Measurements from ENCODE around the gene GRIP1. TPM values are rescaled to one million over a fixed set of nuclear protein-coding genes. Genes with fewer than 3 reads are reported as not detected.

Gene GRIP1
- total RNA-seq, 4 donors from 2014 or later: 14.3 to 319 (median 20.6) TPM

GRCh38 chr12:66345956-66346355 lies 332.9 kb downstream of the GRIP1 start:
- H3K4me3 ChIP-seq: no peak overlapping the region
- peaks cover 28% of the 10 kb centered on the region for H3K36me3 ChIP-seq
- H3K9me3 ChIP-seq: peaks cover 14% of the 10 kb centered on the region
- H3K27me3 ChIP-seq: no peaks in the 10 kb centered on the region
- no peak for DNase-seq (ENCODE audit: low spot score in 2 of 2)
- no peak overlapping the region for H3K27ac ChIP-seq
- no peak for TF ChIP-seq POLR2AphosphoS5 (IDR thresholded peaks at IDR 0.05)
- no peak for TF ChIP-seq EP300 (IDR thresholded peaks at IDR 0.05)
- no peak for TF ChIP-seq POLR2A (IDR thresholded peaks at IDR 0.05)
- TF ChIP-seq, protein P1, sequence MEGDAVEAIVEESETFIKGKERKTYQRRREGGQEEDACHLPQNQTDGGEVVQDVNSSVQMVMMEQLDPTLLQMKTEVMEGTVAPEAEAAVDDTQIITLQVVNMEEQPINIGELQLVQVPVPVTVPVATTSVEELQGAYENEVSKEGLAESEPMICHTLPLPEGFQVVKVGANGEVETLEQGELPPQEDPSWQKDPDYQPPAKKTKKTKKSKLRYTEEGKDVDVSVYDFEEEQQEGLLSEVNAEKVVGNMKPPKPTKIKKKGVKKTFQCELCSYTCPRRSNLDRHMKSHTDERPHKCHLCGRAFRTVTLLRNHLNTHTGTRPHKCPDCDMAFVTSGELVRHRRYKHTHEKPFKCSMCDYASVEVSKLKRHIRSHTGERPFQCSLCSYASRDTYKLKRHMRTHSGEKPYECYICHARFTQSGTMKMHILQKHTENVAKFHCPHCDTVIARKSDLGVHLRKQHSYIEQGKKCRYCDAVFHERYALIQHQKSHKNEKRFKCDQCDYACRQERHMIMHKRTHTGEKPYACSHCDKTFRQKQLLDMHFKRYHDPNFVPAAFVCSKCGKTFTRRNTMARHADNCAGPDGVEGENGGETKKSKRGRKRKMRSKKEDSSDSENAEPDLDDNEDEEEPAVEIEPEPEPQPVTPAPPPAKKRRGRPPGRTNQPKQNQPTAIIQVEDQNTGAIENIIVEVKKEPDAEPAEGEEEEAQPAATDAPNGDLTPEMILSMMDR (IDR thresholded peaks at IDR 0.05): no peak
- H3K4me1 ChIP-seq: no peaks in the 10 kb centered on the region
- WGBS: 88% methylated on average over 2 of the region's 2 CpGs

DNA sequence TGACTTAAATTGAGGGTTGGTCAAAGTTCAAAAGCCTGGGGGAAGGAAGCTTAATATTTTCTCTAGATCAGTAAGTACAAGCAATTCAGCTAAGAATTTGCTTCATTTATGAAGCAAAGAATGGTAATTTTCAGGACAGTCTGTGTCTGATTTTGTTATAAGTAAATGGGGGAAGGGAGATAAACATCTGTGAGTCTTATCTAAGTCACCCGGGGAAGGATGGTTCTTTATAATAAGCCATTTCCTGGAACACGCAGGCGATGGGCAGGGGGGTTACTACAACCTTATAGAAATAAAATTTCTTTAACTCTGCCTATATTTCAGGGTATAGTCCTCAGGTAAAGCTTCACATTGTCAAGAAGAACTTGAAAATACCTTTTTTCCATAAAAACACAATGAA lies 333.7 kb downstream of the GRIP1 start:
- Histone ChIP-seq H3K27me3 (no peaks in the 10 kb centered on the region), H3K4me1 (no peaks in the 10 kb centered on the region), H3K27ac (no peak overlapping the region), H3K9me3 (peaks cover 14% of the 10 kb centered on the region), H3K4me3 (no peak overlapping the region), H3K36me3 (peaks cover 32% of the 10 kb centered on the region)
- TF ChIP-seq, protein P1 (IDR thresholded peaks at IDR 0.05): no peak
- TF ChIP-seq POLR2A (IDR thresholded peaks at IDR 0.05): no peak
- TF ChIP-seq EP300 (IDR thresholded peaks at IDR 0.05): no peak
- TF ChIP-seq POLR2AphosphoS5 (IDR thresholded peaks at IDR 0.05): no peak
- no peak for DNase-seq (ENCODE audit: low spot score in 2 of 2)
- WGBS: 67% methylated on average over 3 of the region's 3 CpGs

- 99% methylated on average over 4 of the region's 4 CpGs for WGBS
- Histone ChIP-seq H3K9me3 (peaks cover 14% of the 10 kb centered on the region), H3K4me1 (no peaks in the 10 kb centered on the region), H3K27ac (no peak overlapping the region), H3K4me3 (no peak overlapping the region), H3K36me3 (peaks cover 47% of the 10 kb centered on the region), H3K27me3 (no peaks in the 10 kb centered on the region)
- TF ChIP-seq EP300 (IDR thresholded peaks at IDR 0.05) (no peak), POLR2AphosphoS5 (IDR thresholded peaks at IDR 0.05) (no peak), POLR2A (IDR thresholded peaks at IDR 0.05) (no peak)
- TF ChIP-seq, protein P1 (IDR thresholded peaks at IDR 0.05): no peak
- no peak for DNase-seq (ENCODE audit: low spot score in 2 of 2)
These were observed 337.8 kb downstream of the GRIP1 start for GRCh38 chr12:66341126-66341525.

DNA sequence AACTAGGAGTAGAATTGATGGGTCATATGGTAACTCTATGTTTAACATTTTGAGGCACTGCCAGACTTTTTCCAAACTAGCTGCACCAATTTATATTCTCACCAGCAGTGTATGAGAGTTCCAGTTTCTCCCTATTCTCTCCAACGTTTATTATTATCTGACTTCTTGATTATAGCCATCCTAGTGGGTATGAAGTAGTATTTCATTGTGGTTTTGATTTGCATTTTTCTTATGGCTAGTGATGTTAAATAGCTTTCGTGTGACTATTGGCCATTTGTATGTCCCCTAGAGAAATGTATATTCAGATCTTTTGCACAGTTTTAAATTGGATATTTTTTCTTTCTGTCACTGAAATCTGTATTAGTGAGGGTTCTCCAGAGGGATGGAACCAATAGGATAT lies 338.7 kb downstream of the GRIP1 start:
- no peak for DNase-seq (ENCODE audit: low spot score in 2 of 2)

DNA sequence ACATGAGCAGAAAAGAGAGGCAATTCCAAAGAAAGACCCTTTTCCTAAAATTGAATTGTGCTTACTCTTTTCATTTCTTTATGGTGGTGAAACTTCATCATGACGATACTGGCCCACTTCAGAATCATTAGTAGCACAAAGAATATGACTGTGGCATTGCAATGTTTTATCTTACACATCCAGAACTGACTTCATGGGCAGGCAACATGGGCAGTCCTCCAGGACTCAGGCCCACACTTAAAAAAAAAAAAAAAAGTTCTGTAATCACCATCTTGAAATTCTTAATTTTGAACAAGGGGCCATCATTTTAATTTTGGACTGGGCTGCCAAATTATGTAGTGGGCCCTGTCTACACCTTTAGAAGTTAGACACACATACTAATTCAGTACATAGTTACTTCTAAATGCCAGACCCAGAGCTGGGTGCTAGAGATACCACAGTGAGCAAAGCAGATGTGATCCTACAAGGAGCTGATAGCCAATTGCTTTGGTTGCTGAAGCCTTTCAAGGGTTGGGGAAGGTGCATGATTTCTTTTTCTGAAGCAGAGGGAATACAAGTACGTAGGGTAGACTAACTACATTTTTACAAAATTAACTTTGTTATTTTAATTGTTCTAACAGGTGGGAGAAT lies 341.4 kb downstream of the GRIP1 start:
- Histone ChIP-seq H3K27ac (no peak overlapping the region), H3K4me1 (no peaks in the 10 kb centered on the region), H3K27me3 (no peaks in the 10 kb centered on the region), H3K36me3 (peaks cover 39% of the 10 kb centered on the region), H3K4me3 (no peak overlapping the region), H3K9me3 (peaks cover 5% of the 10 kb centered on the region)
- TF ChIP-seq, protein P1 (IDR thresholded peaks at IDR 0.05): no peak
- TF ChIP-seq EP300 (IDR thresholded peaks at IDR 0.05) (no peak), POLR2A (IDR thresholded peaks at IDR 0.05) (no peak), POLR2AphosphoS5 (IDR thresholded peaks at IDR 0.05) (no peak)
- no peak for DNase-seq (ENCODE audit: low spot score in 2 of 2)
- WGBS: 93% methylated on average over 2 of the region's 2 CpGs

More for the DNA sequence above, 338.7 kb downstream of the GRIP1 start:
- Histone ChIP-seq H3K36me3 (peaks cover 47% of the 10 kb centered on the region), H3K4me1 (no peaks in the 10 kb centered on the region), H3K4me3 (no peak overlapping the region), H3K9me3 (peaks cover 14% of the 10 kb centered on the region), H3K27ac (no peak overlapping the region), H3K27me3 (no peaks in the 10 kb centered on the region)
- 91% methylated on average over 2 of the region's 2 CpGs for WGBS
- TF ChIP-seq EP300 (IDR thresholded peaks at IDR 0.05): no peak
- TF ChIP-seq POLR2A (IDR thresholded peaks at IDR 0.05): no peak
- TF ChIP-seq, protein P1 (IDR thresholded peaks at IDR 0.05): no peak
- no peak for TF ChIP-seq POLR2AphosphoS5 (IDR thresholded peaks at IDR 0.05)
